H1 (cell line): ENCODE data around the gene UBAP1. TPM values are rescaled to one million over a fixed set of nuclear protein-coding genes. Genes with fewer than 3 reads are reported as not detected.

ENCODE experiments used
- CTCF ChIA-PET: fragments of 300-600 bp; sonication (Branson Sonifier 250); formaldehyde crosslinking; loops from one replicate; lab custom pipeline; 2021; ENCODE audit not compliant: partially characterized antibody; lab: Charles Lee
- POLR2A ChIA-PET: fragments of 300-600 bp; sonication (Branson Sonifier 250); formaldehyde crosslinking; loops from one replicate; lab custom pipeline; 2021; ENCODE audit warnings: inconsistent platforms; ENCODE audit not compliant: partially characterized antibody; lab: Charles Lee
- DNase-seq, 2 experiments: peaks; one replicate each; pipeline versions ENCODE4 v3.0.0 to v3.0.0-alpha.2; 2010 to 2022; ENCODE audit warnings: low spot score in 2 of 2, low read depth in 1 of 2, mixed read lengths in 1 of 2
- FAIRE-seq: peaks from 2 replicates; lab custom pipeline; 2011; peaks lifted over from hg19 to GRCh38; lab: Jason Lieb, UNC
- H2AFZ ChIP-seq: 2 replicates; pipeline ENCODE4 v1.8.1; 2012; ENCODE audit warnings: low read length, inconsistent platforms
- H2AK5ac ChIP-seq: 2 replicates; pipeline ENCODE4 v1.6.1; 2013; ENCODE audit warnings: low read depth, low read length
- H2BK120ac ChIP-seq: replicated peaks from 2 replicates; pipeline ENCODE3; 2013; ENCODE audit warnings: low read depth, low read length, inconsistent platforms
- H2BK12ac ChIP-seq: 2 replicates; pipeline ENCODE4 v1.6.1; 2013; ENCODE audit warnings: low read depth, low read length
- H2BK15ac ChIP-seq: 2 replicates; pipeline ENCODE4 v1.6.1; 2013; ENCODE audit warnings: low read length
- H2BK20ac ChIP-seq: 2 replicates; pipeline ENCODE4 v1.6.1; 2013; ENCODE audit warnings: low read length
- H2BK5ac ChIP-seq: 2 replicates; pipeline ENCODE4 v1.6.1; 2013; ENCODE audit warnings: low read depth, low read length
- H3K14ac ChIP-seq: 2 replicates; pipeline ENCODE4 v1.6.1; 2013; ENCODE audit warnings: inconsistent platforms; ENCODE audit not compliant: insufficient read length
- H3K18ac ChIP-seq: 2 replicates; pipeline ENCODE4 v1.6.1; 2013; ENCODE audit warnings: low read length; ENCODE audit errors: extremely low read depth
- H3K23ac ChIP-seq: 2 replicates; pipeline ENCODE4 v1.6.1; 2013; ENCODE audit warnings: inconsistent platforms; ENCODE audit not compliant: insufficient read length
- H3K23me2 ChIP-seq: 2 replicates; pipeline ENCODE4 v1.6.1; 2013; ENCODE audit warnings: low read depth, low read length
- H3K27ac ChIP-seq: 2 replicates; pipeline ENCODE4 v1.6.1; 2011; ENCODE audit warnings: low read depth, low read length, inconsistent platforms
- H3K27me3 ChIP-seq, 4 experiments: replicated peaks in 1 of 4; 1 replicate in 1 of 4; 2 replicates in 3 of 4; pipeline versions ENCODE4 v1.6.1 to v1.8.1; 2011 to 2013; ENCODE audit warnings: low read length in 3 of 4, mild to moderate bottlenecking in 3 of 4, inconsistent platforms in 2 of 4, mixed read lengths in 2 of 4, moderate library complexity in 1 of 4; ENCODE audit not compliant: control insufficient read depth in 3 of 4, insufficient read depth in 3 of 4; ENCODE audit errors: extremely low read depth in 1 of 4
- H3K36me3 ChIP-seq, 4 experiments: 2 replicates each; pipeline versions ENCODE4 v1.6.1 to v1.8.1; 2011 to 2013; ENCODE audit warnings: mild to moderate bottlenecking in 4 of 4, low read length in 3 of 4, moderate library complexity in 2 of 4, control low read depth in 1 of 4, inconsistent platforms in 1 of 4; ENCODE audit not compliant: insufficient read depth in 4 of 4, control insufficient read depth in 2 of 4
- H3K4ac ChIP-seq: replicated peaks from 2 replicates; pipeline ENCODE3; 2013; ENCODE audit warnings: low read length, low read depth, mixed read lengths, inconsistent platforms; ENCODE audit not compliant: insufficient read length
- H3K4me1 ChIP-seq, 4 experiments: replicated peaks in 1 of 4; 1 replicate in 1 of 4; 2 replicates in 3 of 4; pipeline versions ENCODE4 v1.6.1 to v1.8.1; 2011 to 2013; ENCODE audit warnings: low read length in 3 of 4, inconsistent platforms in 2 of 4, mixed read lengths in 1 of 4; ENCODE audit not compliant: insufficient read depth in 4 of 4, control insufficient read depth in 3 of 4
- H3K4me2 ChIP-seq, 2 experiments: 2 replicates each; pipeline versions ENCODE4 v1.6.1 to v1.8.1; 2011 to 2013; ENCODE audit warnings: low read depth in 2 of 2, low read length in 2 of 2, control low read depth in 1 of 2, inconsistent platforms in 1 of 2, mild to moderate bottlenecking in 1 of 2; ENCODE audit not compliant: insufficient read depth in 1 of 2
- H3K4me3 ChIP-seq, 4 experiments: fragments of 200-600, 300-600 bp in 1 of 4; sonication (generic), shearing (Covaris generic), sonication (Bioruptor Twin) in 1 of 4; 2 replicates each; pipeline versions ENCODE4 v1.5.1 to v1.8.1; 2011 to 2016; ENCODE audit warnings: low read length in 4 of 4, low read depth in 3 of 4, control low read depth in 2 of 4, inconsistent platforms in 2 of 4, mild to moderate bottlenecking in 2 of 4, mixed read lengths in 1 of 4, moderate library complexity in 1 of 4; ENCODE audit not compliant: insufficient read depth in 2 of 4; ENCODE audit errors: extremely low read depth in 1 of 4
- H3K56ac ChIP-seq: replicated peaks from 2 replicates; pipeline ENCODE3; 2013; ENCODE audit warnings: low read depth, mild to moderate bottlenecking, mixed read lengths, low read length, inconsistent platforms; ENCODE audit not compliant: insufficient read length
- H3K79me1 ChIP-seq: 2 replicates; pipeline ENCODE4 v1.6.1; 2013; ENCODE audit warnings: low read depth, low read length, control low read depth
- H3K79me2 ChIP-seq, 2 experiments: 2 replicates each; pipeline versions ENCODE4 v1.6.1 to v1.8.1; 2012 to 2013; ENCODE audit warnings: low read length in 2 of 2, mild to moderate bottlenecking in 2 of 2, inconsistent platforms in 1 of 2; ENCODE audit not compliant: insufficient read depth in 2 of 2, control insufficient read depth in 1 of 2
- H3K9ac ChIP-seq, 4 experiments: replicated peaks in 1 of 4; 1 replicate in 1 of 4; 2 replicates in 3 of 4; pipeline versions ENCODE4 v1.6.1 to v1.8.1; 2011 to 2013; ENCODE audit warnings: low read depth in 3 of 4, low read length in 3 of 4, control low read depth in 2 of 4, mild to moderate bottlenecking in 2 of 4, moderate library complexity in 2 of 4, inconsistent platforms in 1 of 4; ENCODE audit errors: extremely low read depth in 1 of 4
- H3K9me3 ChIP-seq, 2 experiments: 2 replicates each; pipeline versions ENCODE4 v1.6.1 to v1.8.1; 2012 to 2013; ENCODE audit warnings: mild to moderate bottlenecking in 2 of 2, moderate library complexity in 2 of 2, control low read depth in 1 of 2, inconsistent platforms in 1 of 2, low read depth in 1 of 2, low read length in 1 of 2, mixed read lengths in 1 of 2; ENCODE audit not compliant: insufficient read depth in 2 of 2
- H4K20me1 ChIP-seq, 2 experiments: replicated peaks in 1 of 2; 2 replicates each; pipeline versions ENCODE3 to v1.8.1; 2011 to 2013; ENCODE audit warnings: inconsistent platforms in 2 of 2, low read length in 2 of 2, mild to moderate bottlenecking in 1 of 2; ENCODE audit not compliant: insufficient read depth in 2 of 2, control insufficient read depth in 1 of 2
- H4K5ac ChIP-seq: 2 replicates; pipeline ENCODE4 v1.6.1; 2013; ENCODE audit warnings: low read length, low read depth, mixed read lengths, inconsistent platforms; ENCODE audit not compliant: insufficient read length
- H4K8ac ChIP-seq: 2 replicates; pipeline ENCODE4 v1.8.0; 2013; ENCODE audit warnings: mild to moderate bottlenecking, moderate library complexity, low read length, inconsistent platforms; ENCODE audit not compliant: insufficient read depth; ENCODE audit errors: extremely low read depth
- H4K91ac ChIP-seq: replicated peaks from 2 replicates; pipeline ENCODE3; 2013; ENCODE audit warnings: low read length, mixed read lengths, inconsistent platforms; ENCODE audit not compliant: insufficient read length
- EGR1 ChIP-seq: IDR thresholded peaks from 2 replicates; pipeline ENCODE4 v1.6.1; 2011; ENCODE audit warnings: low read depth, low read length, borderline replicate concordance
- EP300 ChIP-seq, 2 experiments: IDR thresholded peaks; 1 replicate in 1 of 2; 2 replicates in 1 of 2; pipeline ENCODE4 v1.6.1; 2011 to 2012; ENCODE audit warnings: low read depth in 2 of 2, low read length in 2 of 2, mild to moderate bottlenecking in 2 of 2, borderline replicate concordance in 1 of 2, inconsistent platforms in 1 of 2, moderate library complexity in 1 of 2
- GABPA ChIP-seq: IDR thresholded peaks from 2 replicates; pipeline ENCODE4 v1.6.1; 2011; ENCODE audit warnings: mild to moderate bottlenecking, low read length, moderate library complexity, borderline replicate concordance; ENCODE audit not compliant: insufficient read depth
- POU5F1 ChIP-seq: IDR thresholded peaks from 2 replicates; pipeline ENCODE4 v1.6.1; 2011; ENCODE audit warnings: low read depth, mild to moderate bottlenecking, low read length, moderate library complexity
- RBBP5 ChIP-seq: IDR thresholded peaks from 2 replicates; pipeline ENCODE4 v1.7.1; 2012; ENCODE audit warnings: low read depth, mild to moderate bottlenecking, inconsistent platforms, low read length, moderate library complexity, borderline replicate concordance
- SP1 ChIP-seq: IDR thresholded peaks from 2 replicates; pipeline ENCODE4 v1.6.1; 2011; ENCODE audit warnings: low read depth, low read length
- TEAD4 ChIP-seq: IDR thresholded peaks from 2 replicates; pipeline ENCODE4 v1.6.1; 2012; ENCODE audit warnings: low read depth, low read length, inconsistent platforms, mixed read lengths
- ZNF274 ChIP-seq: IDR thresholded peaks from 2 replicates; pipeline ENCODE4 v1.7.0; 2012; ENCODE audit warnings: low read length, borderline replicate concordance; ENCODE audit errors: extremely low read depth
- whole genome bisulfite sequencing, 2 experiments: shearing (Covaris generic) in 1 of 2; methylation state at CpG; one replicate each; pipeline versions ENCODE4 v1.1.6 to v1.1.7; 2013 to 2015; ENCODE audit warnings: low lambda C conversion rate in 2 of 2, mixed read lengths in 2 of 2, inconsistent platforms in 1 of 2, low coverage in 1 of 2, missing lambda C conversion rate in 1 of 2; ENCODE audit not compliant: insufficient replicate concordance in 2 of 2, insufficient coverage in 1 of 2, insufficient read length in 1 of 2; ENCODE audit errors: extremely low coverage in 1 of 2, missing lambda C conversion rate in 1 of 2; 5-methylcytosine and 5-hydroxymethylcytosine counted together
- polyA plus RNA-seq, 7 experiments: library from polyadenylated mRNA; depleted of rRNA in 3 of 7; stranded (reverse) in 5 of 7; unstranded in 2 of 7; fragments of >200 nt in 5 of 7; fragments of 200-250 nt in 2 of 7; gene quantifications; 1 replicate in 5 of 7; 2 replicates in 1 of 7; 4 replicates in 1 of 7; pipeline versions ENCODE4 v1.2.1 to v1.2.3, GENCODE V29; 2011 to 2013; ENCODE audit warnings: missing spikeins in 2 of 7, mixed read lengths in 2 of 7
- total RNA-seq: library from RNA; stranded (reverse); fragmentation: NEBNext Ultra II Directional; extraction: Animal tissue kit (Norgen Biotek cat#: 25700); gene quantifications from 2 replicates; pipeline ENCODE4 v1.2.1, GENCODE V29; 2021
- TF ChIP-seq, protein P1 (sequence below), 3 experiments: IDR thresholded peaks; 1 replicate in 2 of 3; 2 replicates in 1 of 3; pipeline versions ENCODE4 v1.5.1 to v1.6.1; 2011; ENCODE audit warnings: low read length in 3 of 3, mild to moderate bottlenecking in 3 of 3, inconsistent platforms in 2 of 3, low read depth in 1 of 3, moderate library complexity in 1 of 3; ENCODE audit not compliant: insufficient read depth in 1 of 3; ENCODE audit errors: control extremely low read depth in 1 of 3

Gene UBAP1
- total and polyA plus RNA-seq, 2 of the 8 experiments (the other 6 are each of a cell fraction or from before 2014, with no cell fraction given), result 31.3 to 31.4 TPM

DNA sequence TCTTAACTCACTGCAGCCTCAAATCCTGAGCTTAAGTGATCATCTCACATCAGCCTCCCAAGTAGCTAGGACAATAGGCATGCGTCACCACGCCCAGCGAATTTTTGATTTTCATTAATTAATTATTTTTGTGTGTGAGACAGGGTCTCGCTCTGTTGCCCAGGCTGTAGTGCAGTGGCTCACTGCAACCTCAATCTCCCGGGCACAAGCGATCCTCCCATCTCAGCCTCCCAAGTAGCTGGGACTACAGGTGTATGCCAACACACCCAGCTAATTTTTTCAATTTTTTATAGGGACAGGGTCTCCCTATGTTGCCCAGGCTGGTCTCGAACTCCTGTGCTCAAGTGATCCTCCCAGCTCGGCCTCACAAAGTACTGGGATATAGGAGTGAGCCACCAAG lies 41.4 kb downstream of the UBAP1 start:
- H4K5ac ChIP-seq, result no peak overlapping the region
- H4K91ac ChIP-seq, result no peak overlapping the region
- no peak overlapping the region for H2BK120ac ChIP-seq
- H2BK12ac ChIP-seq, result no peak overlapping the region
- H3K23ac ChIP-seq, result no peak overlapping the region
- no peak overlapping the region for H2BK15ac ChIP-seq
- no peak overlapping the region for H3K9ac ChIP-seq
- TF ChIP-seq RBBP5 (no peak), EGR1 (no peak), TEAD4 (no peak), SP1 (no peak), POU5F1 (no peak), GABPA (no peak), ZNF274 (no peak), EP300 (IDR thresholded peaks at IDR 0.05; ENCODE audit: borderline replicate concordance in 1 of 2, low read depth in 2 of 2, low read length in 2 of 2) (no peak)
- TF ChIP-seq, protein P1, sequence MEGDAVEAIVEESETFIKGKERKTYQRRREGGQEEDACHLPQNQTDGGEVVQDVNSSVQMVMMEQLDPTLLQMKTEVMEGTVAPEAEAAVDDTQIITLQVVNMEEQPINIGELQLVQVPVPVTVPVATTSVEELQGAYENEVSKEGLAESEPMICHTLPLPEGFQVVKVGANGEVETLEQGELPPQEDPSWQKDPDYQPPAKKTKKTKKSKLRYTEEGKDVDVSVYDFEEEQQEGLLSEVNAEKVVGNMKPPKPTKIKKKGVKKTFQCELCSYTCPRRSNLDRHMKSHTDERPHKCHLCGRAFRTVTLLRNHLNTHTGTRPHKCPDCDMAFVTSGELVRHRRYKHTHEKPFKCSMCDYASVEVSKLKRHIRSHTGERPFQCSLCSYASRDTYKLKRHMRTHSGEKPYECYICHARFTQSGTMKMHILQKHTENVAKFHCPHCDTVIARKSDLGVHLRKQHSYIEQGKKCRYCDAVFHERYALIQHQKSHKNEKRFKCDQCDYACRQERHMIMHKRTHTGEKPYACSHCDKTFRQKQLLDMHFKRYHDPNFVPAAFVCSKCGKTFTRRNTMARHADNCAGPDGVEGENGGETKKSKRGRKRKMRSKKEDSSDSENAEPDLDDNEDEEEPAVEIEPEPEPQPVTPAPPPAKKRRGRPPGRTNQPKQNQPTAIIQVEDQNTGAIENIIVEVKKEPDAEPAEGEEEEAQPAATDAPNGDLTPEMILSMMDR (IDR thresholded peaks at IDR 0.05; ENCODE audit: control extremely low read depth in 1 of 3, insufficient read depth in 1 of 3, low read depth in 1 of 3, low read length in 3 of 3), result no peak
- H2BK5ac ChIP-seq, result no peak overlapping the region
- 86% methylated on average over 8 of the region's 8 CpGs; no CpG with 5 or more reads in 1 of the 2 experiments for WGBS, 2 experiments
- H3K4me3 ChIP-seq, result no peak overlapping the region
- no peak overlapping the region for H3K18ac ChIP-seq
- no peak overlapping the region for H3K56ac ChIP-seq
- no peaks in the 10 kb centered on the region for H3K36me3 ChIP-seq
- H2AK5ac ChIP-seq, result no peak overlapping the region
- H4K8ac ChIP-seq, result no peak overlapping the region
- FAIRE-seq, result no peak
- no peak overlapping the region for H3K4ac ChIP-seq
- no peaks in the 10 kb centered on the region for H3K9me3 ChIP-seq
- POLR2A ChIA-PET, result interaction anchor here (1.0 to 4.1 kb wide), 3 partner anchors 8 to 42 kb away, joined by 3 to 12 read pairs (median 5); partner anchors contain the start of gene UBAP1
- no peak overlapping the region for H3K14ac ChIP-seq
- H3K79me1 ChIP-seq, result no peaks in the 10 kb centered on the region; the same call in none of the 2 replicates
- H2BK20ac ChIP-seq, result no peak overlapping the region
- no peak for DNase-seq
- no peaks in the 10 kb centered on the region for H3K4me1 ChIP-seq
- H3K4me2 ChIP-seq, result no peak overlapping the region
- CTCF ChIA-PET, result interaction anchor here (1.4 kb wide), 1 partner anchor 32 kb away, joined by 3 read pairs; no protein-coding TSS in a partner anchor
- H3K27ac ChIP-seq, result no peak overlapping the region
- no peaks in the 10 kb centered on the region for H3K23me2 ChIP-seq
- no peaks in the 10 kb centered on the region for H3K27me3 ChIP-seq
- H4K20me1 ChIP-seq, result peaks cover 0 to 1% of the 10 kb centered on the region in 2 experiments
- H3K79me2 ChIP-seq, result peaks cover 0 to 5% of the 10 kb centered on the region in 2 experiments; a peak in 1 of 4 replicates
- H2AFZ ChIP-seq, result no peak overlapping the region
